ENCODE results near the gene AGRP. TPM values are rescaled to one million over a fixed set of nuclear protein-coding genes. Genes with fewer than 3 reads are reported as not detected.

The AGRP gene
- not detected for total RNA-seq
- not detected for polyA plus RNA-seq
- long read RNA-seq, donor 1 = 0 reads
- long read RNA-seq, donor 2 = 0 reads
- long read RNA-seq, donor 3 = 0 reads
- long read RNA-seq, donor 4 = 0 reads

DNA sequence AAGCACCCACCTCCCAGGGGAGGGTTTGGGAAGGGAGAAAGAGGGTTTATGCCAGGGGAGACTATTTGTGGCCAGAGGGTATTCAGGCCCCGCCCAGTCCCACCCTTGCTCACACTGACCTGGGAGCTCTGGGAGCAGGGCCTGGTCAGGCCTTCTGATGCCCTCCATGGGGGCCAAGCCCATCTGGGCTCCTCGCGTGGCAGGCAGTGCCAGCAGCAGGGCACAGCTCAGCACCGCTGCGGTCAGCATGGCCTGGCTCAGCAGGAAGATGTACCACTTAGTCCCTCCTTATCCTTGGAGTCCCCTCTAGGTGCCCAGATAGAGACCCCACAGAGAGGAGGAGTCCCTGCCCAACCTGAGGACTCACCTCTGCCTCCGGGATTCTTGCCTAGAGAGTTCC lies at the start of gene AGRP:
Gene AGRP (minus strand): TSS at position 398 of the 400 bp plus-strand sequence. CDS start 149 bp downstream, at position 249.
- no peak within 1 kb of the TSS for H3K27ac ChIP-seq (ENCODE audit: low read length)
- H3K4me3 ChIP-seq (ENCODE audit: low read length) = no peak within 1 kb of the TSS

DNA sequence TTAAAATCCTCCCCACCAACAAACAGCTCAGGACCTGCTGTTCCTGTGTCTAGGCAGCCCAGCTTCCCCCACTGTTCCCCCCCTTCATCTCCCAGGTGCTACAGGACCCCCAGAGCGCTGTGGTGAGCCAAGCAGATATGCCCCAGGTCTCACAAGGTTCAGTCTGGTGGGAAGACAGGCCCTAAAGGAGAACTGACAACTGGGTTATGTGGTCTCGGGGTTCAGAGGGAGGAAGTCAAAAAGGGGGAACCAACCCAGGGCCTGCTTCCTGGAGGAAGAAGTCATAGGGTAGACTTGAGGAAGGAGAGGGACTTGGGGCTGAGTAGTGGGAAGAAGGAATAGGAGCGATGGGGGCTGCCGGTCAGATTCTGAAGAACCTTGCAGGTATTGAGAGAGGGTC lies 47.9 kb upstream of the AGRP start:
- no peaks in the 10 kb centered on the region for H3K9me3 ChIP-seq (ENCODE audit: control insufficient read depth, low read length)
- DNase-seq (peak in 2 of 3 donors; percentile 32 to 42), ATAC-seq (no peak)
- H3K4me3 ChIP-seq (ENCODE audit: low read length) = no peak overlapping the region
- no peaks in the 10 kb centered on the region for H3K27me3 ChIP-seq (ENCODE audit: control insufficient read depth, insufficient read depth)
- peak overlapping the region; percentile 13 for H3K27ac ChIP-seq (ENCODE audit: low read length)
- WGBS = 86% methylated on average over 4 of the region's 4 CpGs
- intact Hi-C loops (cut with DNase I) = no loop called here
- peaks cover 11% of the 10 kb centered on the region for H3K4me1 ChIP-seq (ENCODE audit: control insufficient read depth, insufficient read depth, low read length)

More for the DNA sequence above, at the start of gene AGRP:
- no peaks in the 10 kb centered on the region for H3K27me3 ChIP-seq (ENCODE audit: control insufficient read depth, insufficient read depth)
- intact Hi-C loops (cut with DNase I) = no loop called here
- peaks cover 3% of the 10 kb centered on the region for H3K4me1 ChIP-seq (ENCODE audit: control insufficient read depth, insufficient read depth, low read length)
- DNase-seq (no peak), ATAC-seq (no peak)
- no peaks in the 10 kb centered on the region for H3K9me3 ChIP-seq (ENCODE audit: control insufficient read depth, low read length)
- 96% methylated on average over 6 of the region's 6 CpGs for WGBS

DNA sequence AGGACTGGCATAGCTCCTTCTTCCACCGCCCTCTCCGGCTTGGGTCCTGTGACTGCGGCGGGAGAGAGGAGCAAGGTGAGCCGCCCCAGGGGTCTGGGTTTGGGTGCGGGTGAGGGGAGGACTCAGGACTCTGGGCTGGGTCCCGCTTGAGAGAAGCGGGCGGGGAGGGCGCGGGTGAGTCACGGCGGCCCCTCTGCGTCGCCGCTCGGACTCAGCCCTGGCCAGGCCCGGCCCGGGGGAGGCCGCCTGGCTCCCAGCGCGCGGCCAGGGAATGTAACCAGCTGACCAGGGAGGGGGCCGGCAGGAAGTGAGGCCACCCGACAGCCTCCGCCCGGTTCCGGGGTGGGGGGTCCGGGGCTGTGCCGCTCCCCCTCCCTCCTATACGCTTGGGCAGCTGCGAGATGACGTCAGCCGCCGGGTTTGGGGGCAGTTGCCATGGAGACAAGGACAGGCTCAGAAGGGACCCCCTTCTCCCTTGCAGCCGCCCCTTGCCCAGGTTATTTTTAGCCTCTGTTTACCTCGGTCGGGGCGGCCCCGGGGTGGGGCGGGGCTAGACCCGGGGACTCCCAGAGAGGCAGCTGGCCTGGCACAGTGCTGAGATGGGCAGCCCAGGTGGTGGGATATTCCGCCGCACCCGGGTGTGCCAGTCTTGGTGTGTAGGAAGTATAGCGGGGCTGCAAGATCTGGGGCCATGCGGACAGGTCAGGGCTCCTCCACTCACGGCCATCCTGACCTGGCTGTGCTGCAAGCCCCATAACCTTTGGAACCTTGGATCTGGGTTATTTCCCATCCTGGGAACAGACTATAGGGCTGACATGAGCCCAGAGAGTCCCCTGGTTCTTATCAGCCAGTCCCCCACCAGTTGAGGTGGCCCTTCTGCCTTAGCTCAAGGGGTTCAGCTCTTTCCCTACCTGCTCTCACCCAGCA lies 46.9 kb upstream of the AGRP start:
- ATAC-seq (peak; percentile 82 to 90), DNase-seq (peak; percentile 89 to 95 (median 92))
- H3K4me3 ChIP-seq (ENCODE audit: low read length) = peak overlapping the region; percentile 74
- no peaks in the 10 kb centered on the region for H3K27me3 ChIP-seq (ENCODE audit: control insufficient read depth, insufficient read depth)
- H3K9me3 ChIP-seq (ENCODE audit: control insufficient read depth, low read length) = no peaks in the 10 kb centered on the region
- H3K4me1 ChIP-seq (ENCODE audit: control insufficient read depth, insufficient read depth, low read length) = peaks cover 11% of the 10 kb centered on the region
- H3K27ac ChIP-seq (ENCODE audit: low read length) = peak overlapping the region; percentile 87
- WGBS = 4% methylated on average over 48 of the region's 48 CpGs
- intact Hi-C loops (cut with DNase I) = no loop called here

- no peaks in the 10 kb centered on the region for H3K27me3 ChIP-seq (ENCODE audit: control insufficient read depth, insufficient read depth)
- intact Hi-C loops (cut with DNase I) = loop anchor here in 1 of 4 donors (10.0 kb wide), 1 partner anchor 135 kb away; the partner anchor contains the start of genes ACD, C16orf86, ENKD1 and PARD6A
- peak overlapping the region; percentile 74 for H3K4me3 ChIP-seq (ENCODE audit: low read length)
- WGBS = 6% methylated on average over 16 of the region's 16 CpGs
- H3K9me3 ChIP-seq (ENCODE audit: control insufficient read depth, low read length) = no peaks in the 10 kb centered on the region
- ATAC-seq (peak; percentile 4 to 17), DNase-seq (peak in 2 of 3 donors; percentile 77 to 78)
- H3K27ac ChIP-seq (ENCODE audit: low read length) = peak overlapping the region; percentile 87
- H3K4me1 ChIP-seq (ENCODE audit: control insufficient read depth, insufficient read depth, low read length) = peaks cover 11% of the 10 kb centered on the region
Measured at GRCh38 chr16:67529582-67530012, 46.2 kb upstream of the AGRP start.

- intact Hi-C loops (cut with DNase I) = loop anchor here in 1 of 4 donors (10.0 kb wide), 1 partner anchor 136 kb away; the partner anchor contains the start of genes ACD, C16orf86, ENKD1 and PARD6A
Measured at GRCh38 chr16:67528870-67529581, 45.7 kb upstream of the AGRP start.

GRCh38 chr16:67528222-67528869 lies 45.0 kb upstream of the AGRP start, which contains the start of gene RIPOR1:
Gene RIPOR1 (plus strand): TSS chr16:67528829. CDS start chr16:67538447, 9,618 bp downstream.
- peaks cover 9% of the 10 kb centered on the region for H3K4me1 ChIP-seq (ENCODE audit: control insufficient read depth, insufficient read depth, low read length)
- 16% methylated on average over 45 of the region's 45 CpGs for WGBS
- peak; percentile 78 to 93 (median 90) for DNase-seq
- ATAC-seq = peak; percentile 56 to 62
- H3K4me3 ChIP-seq (ENCODE audit: low read length) = peak within 1 kb of the TSS; percentile 74
- no peaks in the 10 kb centered on the region for H3K27me3 ChIP-seq (ENCODE audit: control insufficient read depth, insufficient read depth)
- H3K27ac ChIP-seq (ENCODE audit: low read length) = peak within 1 kb of the TSS; percentile 87
- intact Hi-C loops (cut with DNase I) = loop anchor here in 1 of 4 donors (10.0 kb wide), 1 partner anchor 136 kb away; the partner anchor contains the start of genes ACD, C16orf86, ENKD1 and PARD6A
- H3K9me3 ChIP-seq (ENCODE audit: control insufficient read depth, low read length) = no peaks in the 10 kb centered on the region

More at GRCh38 chr16:67528870-67529581, 45.7 kb upstream of the AGRP start:
- Histone ChIP-seq H3K9me3 (ENCODE audit: control insufficient read depth, low read length) (no peaks in the 10 kb centered on the region), H3K27me3 (ENCODE audit: control insufficient read depth, insufficient read depth) (no peaks in the 10 kb centered on the region), H3K27ac (ENCODE audit: low read length) (peak overlapping the region; percentile 87), H3K4me3 (ENCODE audit: low read length) (peak overlapping the region; percentile 74), H3K4me1 (ENCODE audit: control insufficient read depth, insufficient read depth, low read length) (peaks cover 11% of the 10 kb centered on the region)
- peak; percentile 32 to 37 for ATAC-seq
- DNase-seq = peak in 2 of 3 donors; percentile 82 to 86
- under 1% methylated on average over 65 of the region's 65 CpGs for WGBS

- H3K27ac ChIP-seq (ENCODE audit: low read length) = no peak overlapping the region
- peaks cover 4% of the 10 kb centered on the region for H3K4me1 ChIP-seq (ENCODE audit: control insufficient read depth, insufficient read depth, low read length)
- DNase-seq = peak in 1 of 3 donors; percentile 22
- H3K27me3 ChIP-seq (ENCODE audit: control insufficient read depth, insufficient read depth) = no peaks in the 10 kb centered on the region
- no peak overlapping the region for H3K4me3 ChIP-seq (ENCODE audit: low read length)
- no peaks in the 10 kb centered on the region for H3K9me3 ChIP-seq (ENCODE audit: control insufficient read depth, low read length)
- 77% methylated on average over 3 of the region's 3 CpGs for WGBS
- intact Hi-C loops (cut with DNase I) = loop anchor here in 1 of 4 donors (10.0 kb wide), 1 partner anchor 139 kb away; the partner anchor contains the start of genes ACD, C16orf86, ENKD1 and PARD6A
- no peak for ATAC-seq
Measured at GRCh38 chr16:67526149-67526791, 42.9 kb upstream of the AGRP start.

GRCh38 chr16:67525176-67525860 lies 42.0 kb upstream of the AGRP start:
- H3K27me3 ChIP-seq (ENCODE audit: control insufficient read depth, insufficient read depth) = no peaks in the 10 kb centered on the region
- WGBS = 60% methylated on average over 11 of the region's 11 CpGs
- H3K4me1 ChIP-seq (ENCODE audit: control insufficient read depth, insufficient read depth, low read length) = no peaks in the 10 kb centered on the region
- ATAC-seq (no peak), DNase-seq (peak in 1 of 3 donors; percentile 26)
- H3K27ac ChIP-seq (ENCODE audit: low read length) = no peak overlapping the region
- intact Hi-C loops (cut with DNase I) = loop anchor here in 1 of 4 donors (10.0 kb wide), 1 partner anchor 139 kb away; the partner anchor contains the start of genes ACD, C16orf86, ENKD1 and PARD6A
- H3K9me3 ChIP-seq (ENCODE audit: control insufficient read depth, low read length) = no peaks in the 10 kb centered on the region
- H3K4me3 ChIP-seq (ENCODE audit: low read length) = no peak overlapping the region

- intact Hi-C loops (cut with DNase I) = loop anchor here in 3 of 4 donors (2.0 to 10.0 kb wide), 4 partner anchors 124 to 146 kb away; partner anchors contain the start of genes C16orf86 (in 3 of the 3), ENKD1 (in 3 of the 3), ACD (in 1 of the 3) and CARMIL2 (in 1 of the 3)
- H3K27ac ChIP-seq (ENCODE audit: low read length) = peak overlapping the region; percentile 97
- no peaks in the 10 kb centered on the region for H3K4me1 ChIP-seq (ENCODE audit: control insufficient read depth, insufficient read depth, low read length)
- no peaks in the 10 kb centered on the region for H3K9me3 ChIP-seq (ENCODE audit: control insufficient read depth, low read length)
- under 1% methylated on average over 25 of the region's 25 CpGs for WGBS
- no peaks in the 10 kb centered on the region for H3K27me3 ChIP-seq (ENCODE audit: control insufficient read depth, insufficient read depth)
- peak overlapping the region; percentile 37 for H3K4me3 ChIP-seq (ENCODE audit: low read length)
- DNase-seq = peak; percentile 94 to 97 (median 97)
- ATAC-seq = peak; percentile 94 to 95
Measured at GRCh38 chr16:67521095-67521804, 37.9 kb upstream of the AGRP start.
